GM21825 (cell line): Measurements from ENCODE around the gene SLC9A9.

Experiments
- ATAC-seq: cut with Tn5 transposase; IDR thresholded peaks from one replicate; pipeline ENCODE4 v1.9.1; 2021; ENCODE audit warnings: mild to moderate bottlenecking, moderate library complexity; ENCODE audit not compliant: unreplicated experiment

SLC9A9 gene

DNA sequence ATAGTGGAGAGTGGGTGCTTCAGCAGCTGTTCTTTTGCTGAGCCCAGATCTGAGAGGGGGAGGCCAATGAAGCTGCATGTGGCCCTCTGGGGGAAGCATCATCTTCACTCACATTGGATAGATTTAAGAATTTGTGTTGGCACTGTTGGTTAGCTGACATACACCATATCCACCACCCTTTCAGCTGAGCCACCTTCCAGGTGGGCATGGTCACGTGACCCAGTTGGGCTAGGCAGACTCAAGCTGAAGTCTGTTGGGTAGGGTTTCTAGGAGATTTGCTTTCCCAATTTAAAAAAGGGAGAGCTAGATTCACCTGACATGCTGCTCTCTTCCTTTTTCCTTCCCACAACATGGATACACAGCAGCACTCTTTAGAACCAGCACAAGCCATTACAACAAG lies 417.7 kb downstream of the SLC9A9 start:
- ATAC-seq, result no peak

DNA sequence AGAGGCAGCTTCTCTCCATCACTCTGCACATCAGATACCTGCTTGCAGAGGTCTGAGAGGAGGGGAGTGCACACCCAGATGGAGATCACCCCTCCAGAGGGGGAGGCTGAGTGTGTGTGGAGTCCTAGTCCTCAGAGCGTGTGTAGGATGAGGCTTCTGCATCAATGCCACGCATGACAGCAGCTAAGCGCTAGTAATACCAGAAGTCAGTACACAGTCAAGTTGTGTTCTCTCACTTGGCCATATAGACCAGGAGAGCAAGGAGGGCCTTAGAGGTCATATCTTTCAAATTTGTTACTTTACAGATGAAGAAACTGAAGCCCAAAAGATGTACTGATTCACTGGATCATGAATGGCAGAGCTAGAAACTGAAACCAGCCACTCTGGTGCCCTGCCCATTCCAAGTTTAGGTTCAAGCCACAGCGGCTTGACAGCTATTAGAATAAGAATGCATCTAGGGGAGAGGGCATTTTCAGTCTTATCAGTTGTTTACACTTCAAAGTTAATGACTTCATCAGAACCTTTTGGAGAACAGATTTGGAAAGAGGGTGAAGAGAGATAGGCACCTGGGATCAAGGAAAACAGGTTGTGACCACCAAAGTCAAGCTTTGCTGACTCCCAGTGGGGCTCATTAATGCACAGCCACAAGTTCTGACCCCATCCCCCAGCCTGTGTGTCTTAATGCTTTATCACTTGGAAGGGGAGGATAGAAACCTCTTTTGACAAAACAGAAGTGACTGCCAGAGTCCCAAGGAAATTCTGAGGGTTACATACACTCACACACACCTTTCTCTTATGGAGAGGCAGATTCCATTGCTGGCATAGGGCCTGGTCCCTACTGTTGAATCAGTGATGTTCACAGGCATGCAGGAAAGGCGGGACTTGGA lies 418.4 kb downstream of the SLC9A9 start:
- no peak for ATAC-seq

DNA sequence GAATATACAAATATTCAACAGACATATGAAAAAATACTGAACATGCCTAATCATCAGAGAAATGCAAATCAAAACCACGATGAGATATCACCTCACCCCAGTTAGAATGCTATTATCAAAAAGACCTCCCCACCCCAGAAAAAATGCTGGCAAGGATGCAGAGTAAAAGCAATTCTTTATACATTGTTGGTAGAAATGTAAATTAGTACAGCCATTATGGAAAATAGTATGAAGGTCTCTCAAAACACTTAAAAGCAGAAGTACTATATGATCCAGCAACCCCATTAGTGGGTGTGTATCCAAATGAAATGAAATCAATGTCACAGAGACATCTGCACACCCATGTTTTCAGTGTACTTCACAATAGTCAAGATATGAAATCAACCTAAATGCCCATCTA lies 420.0 kb downstream of the SLC9A9 start:
- no peak for ATAC-seq

DNA sequence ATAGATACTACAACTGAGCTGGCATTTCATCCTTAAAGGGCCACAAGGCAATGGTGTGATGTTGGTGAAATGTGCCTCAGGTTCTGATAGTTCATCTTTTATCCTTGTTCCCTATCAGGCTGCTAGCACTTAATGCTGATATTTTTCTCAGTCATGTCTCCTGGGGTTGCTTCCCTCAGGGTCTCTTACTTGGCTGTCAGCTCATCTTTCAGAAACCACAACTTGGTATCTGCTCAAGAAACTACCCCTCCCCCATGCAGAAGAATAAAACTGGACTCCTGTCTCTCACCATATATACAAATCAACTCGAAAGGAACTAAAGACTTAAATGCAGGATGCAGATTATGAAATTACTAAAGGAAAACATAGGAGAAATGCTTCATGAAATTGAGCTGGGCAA lies 420.6 kb downstream of the SLC9A9 start:
- no peak for ATAC-seq

DNA sequence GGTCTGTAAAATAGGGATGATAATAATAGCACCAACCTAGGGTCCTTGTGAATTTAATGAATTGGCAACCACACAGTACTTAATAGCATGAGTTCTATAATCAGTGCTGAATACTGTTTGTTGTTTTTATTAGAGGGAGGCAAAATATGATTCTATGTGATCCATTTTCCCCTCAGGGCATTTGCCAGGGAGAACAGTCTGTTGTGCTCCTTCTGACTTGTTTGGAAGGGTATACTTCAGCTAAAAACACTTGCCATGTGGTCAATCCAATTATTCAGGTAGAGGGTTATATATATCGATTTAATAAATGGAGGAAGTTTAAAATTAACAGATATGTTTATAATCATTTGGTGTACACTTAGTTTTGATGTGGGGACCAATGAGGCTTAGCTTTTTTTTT lies 423.4 kb downstream of the SLC9A9 start:
- ATAC-seq, result no peak

DNA sequence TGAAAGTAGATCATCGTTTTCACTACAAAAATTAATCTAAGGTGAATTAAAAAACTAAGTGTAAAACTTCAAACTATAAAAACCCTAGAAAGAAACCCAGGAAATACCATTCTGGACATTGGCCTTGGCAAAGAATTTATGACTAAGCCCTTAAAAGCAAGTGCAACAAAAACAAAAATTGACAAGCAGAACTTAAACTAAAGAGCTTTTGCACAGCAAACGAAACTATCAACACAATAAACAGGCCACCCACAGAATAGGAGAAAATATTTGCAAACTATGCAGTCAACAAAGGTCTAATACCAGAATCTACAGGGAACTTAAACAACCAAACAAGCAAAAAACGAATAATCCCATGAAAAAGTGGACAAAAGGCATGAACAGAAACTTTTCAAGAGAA lies 426.7 kb downstream of the SLC9A9 start:
- ATAC-seq, result no peak

DNA sequence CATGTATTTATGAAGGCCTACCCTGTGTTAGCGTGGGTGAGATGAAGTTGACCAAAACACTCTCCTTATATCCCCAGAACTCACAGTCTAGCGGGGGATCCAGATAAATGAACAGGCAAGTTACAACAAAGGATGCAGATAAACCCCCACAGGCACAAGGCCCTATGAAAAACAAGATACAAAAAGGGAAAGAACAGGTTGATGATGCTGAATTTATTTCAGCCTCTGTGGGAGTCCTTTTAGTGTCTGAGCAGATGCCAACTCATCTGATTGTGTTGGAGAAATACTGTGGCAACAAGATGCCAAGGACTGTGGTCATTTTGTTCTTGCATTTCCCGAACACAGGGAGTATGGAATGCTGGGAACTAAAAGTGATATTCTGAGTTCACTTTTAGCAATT lies 428.7 kb downstream of the SLC9A9 start:
- no peak for ATAC-seq

DNA sequence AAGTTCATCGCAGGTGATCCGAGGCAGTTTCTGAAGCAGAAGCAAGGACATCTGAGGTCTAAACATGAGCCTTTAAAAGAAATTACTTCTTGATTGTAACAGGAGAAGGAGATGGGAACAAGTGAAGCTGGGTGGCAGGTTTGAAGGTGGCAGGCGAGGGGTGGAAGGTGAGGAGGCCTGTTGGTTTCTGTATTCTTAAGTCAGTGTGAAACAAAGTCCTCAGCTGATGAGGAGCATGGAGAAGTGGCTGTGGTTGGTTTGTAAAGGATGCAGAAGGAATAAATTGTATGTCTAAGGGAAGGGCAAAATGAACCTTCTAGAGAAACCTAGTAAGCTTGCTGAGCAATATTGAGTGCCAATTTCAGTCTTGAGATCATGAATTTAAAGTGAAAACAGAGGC lies 429.9 kb downstream of the SLC9A9 start:
- ATAC-seq, result no peak

DNA sequence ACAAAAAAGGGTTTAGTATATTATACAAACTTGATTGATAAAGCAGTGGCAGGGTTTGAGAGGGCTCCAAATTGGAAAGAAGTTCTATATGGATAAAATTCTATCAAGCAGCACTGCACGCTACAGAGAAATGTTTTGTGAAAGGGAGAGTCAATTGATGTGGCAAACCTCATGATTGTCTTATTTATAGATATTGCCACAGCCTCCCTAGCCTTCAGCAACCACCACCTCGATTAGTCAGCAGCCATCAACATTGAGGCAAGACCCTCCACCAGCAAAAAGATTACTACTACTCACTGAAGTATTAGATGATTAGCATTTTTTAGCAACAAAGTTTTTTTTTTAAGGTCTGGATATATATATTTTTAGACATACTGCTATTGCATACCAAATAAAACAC lies 432.0 kb downstream of the SLC9A9 start:
- no peak for ATAC-seq

DNA sequence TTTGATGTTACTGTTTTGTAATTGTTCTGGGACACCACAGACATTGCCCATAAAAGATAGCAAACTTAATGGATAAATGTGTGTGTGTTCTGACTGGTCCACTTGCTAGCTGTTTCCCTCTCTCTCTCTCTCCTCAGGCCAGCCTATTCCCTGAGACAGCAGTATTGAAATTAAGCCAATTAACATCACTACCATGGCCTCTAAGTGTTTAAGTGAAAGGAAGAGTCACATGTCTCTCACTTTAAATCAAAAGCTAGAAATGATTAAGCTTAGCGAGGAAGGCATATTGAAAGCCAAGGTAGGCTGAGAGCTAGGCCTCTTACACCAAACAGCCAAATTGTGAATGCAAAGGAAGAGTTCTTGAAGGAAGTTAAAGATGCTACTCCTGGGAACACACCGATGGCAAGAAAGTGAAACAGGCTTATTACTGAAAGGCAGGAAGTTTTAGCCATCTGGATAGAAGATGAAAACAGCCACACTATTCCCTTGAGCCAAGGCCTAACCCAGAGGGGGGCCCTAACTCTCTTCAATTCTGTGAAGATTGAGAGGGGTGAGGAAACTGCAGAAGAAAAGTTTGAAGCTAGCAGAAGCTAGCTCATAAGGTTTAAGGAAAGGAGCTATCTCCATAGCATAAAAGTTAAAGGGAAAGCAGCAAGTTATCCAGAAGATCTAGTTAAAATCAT lies 433.6 kb downstream of the SLC9A9 start:
- ATAC-seq, result no peak

DNA sequence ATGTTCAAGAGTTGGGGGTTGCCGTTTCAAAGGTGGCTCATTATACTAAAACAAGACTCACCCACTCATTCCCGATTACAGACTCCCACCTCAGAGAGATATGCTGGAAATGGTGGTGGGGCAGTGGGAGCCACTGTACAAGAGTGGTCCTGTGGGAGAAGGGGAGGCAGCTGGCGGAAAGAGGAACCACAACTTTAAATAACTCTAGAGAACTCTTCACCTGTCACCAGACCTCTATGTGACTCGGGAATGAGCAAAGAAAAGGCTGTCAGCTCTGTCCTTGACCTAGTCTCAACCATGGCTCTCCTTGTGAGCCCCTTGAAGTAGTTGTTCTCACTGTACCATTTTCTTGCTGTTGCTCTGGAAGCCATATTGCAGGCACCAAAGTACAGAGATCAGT lies 434.9 kb downstream of the SLC9A9 start:
- ATAC-seq, result no peak

DNA sequence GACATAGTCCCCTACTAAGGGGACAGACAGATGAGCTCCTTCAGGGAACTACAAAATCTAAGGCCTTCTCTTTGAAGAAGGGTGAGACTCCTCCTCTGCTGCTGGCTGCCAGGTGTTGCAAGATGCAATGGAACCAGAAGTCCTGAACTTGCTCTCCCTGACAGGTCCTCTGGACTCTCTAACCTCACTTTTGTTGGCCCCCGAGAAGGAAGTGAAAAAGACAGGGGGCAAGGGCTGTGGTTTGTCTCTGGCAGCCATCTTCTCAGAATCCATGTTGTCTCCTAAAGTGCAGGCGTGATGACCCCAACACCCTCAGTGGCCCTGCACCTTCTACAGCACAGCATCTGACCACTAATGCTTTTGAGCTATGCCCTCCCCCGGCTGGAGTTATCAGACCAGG lies 436.2 kb downstream of the SLC9A9 start:
- ATAC-seq, result no peak

DNA sequence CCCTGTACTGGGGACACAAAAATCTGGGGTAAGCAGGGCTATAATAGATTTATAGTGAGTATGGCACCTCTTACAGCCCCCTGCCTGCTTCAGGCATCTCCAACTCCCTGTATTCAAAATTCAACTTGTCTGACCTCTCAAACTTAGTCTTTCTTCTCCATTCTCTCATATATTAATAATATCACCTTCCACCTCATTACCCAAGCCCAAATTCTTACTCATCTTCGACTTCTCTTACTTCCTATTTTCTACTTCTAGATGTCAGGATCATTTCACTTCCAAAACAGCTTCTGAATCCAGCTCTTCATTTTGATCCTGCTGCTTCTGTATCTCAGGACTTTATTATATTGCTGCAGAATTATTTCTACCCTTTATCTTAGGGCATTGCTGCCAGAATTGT lies 438.0 kb downstream of the SLC9A9 start:
- ATAC-seq, result no peak

DNA sequence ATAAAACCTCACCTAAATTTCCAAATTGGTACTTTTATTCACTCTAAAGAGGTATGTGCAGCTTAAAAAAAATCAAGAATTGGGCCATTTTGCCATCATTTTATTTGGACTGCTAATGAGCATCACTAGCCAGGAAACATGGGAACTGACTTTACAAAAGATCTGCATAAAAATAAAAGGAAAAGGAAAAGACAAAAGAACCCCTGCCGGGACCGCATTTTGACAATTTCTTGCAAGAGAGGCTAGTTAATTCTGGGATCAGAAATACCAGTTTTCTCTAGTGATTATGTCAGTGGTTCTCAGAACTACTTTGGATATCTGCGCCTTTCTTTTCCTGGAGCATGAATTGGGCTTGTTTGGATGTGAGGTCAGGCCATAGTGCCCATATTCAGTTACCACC lies 439.5 kb downstream of the SLC9A9 start:
- ATAC-seq, result no peak

DNA sequence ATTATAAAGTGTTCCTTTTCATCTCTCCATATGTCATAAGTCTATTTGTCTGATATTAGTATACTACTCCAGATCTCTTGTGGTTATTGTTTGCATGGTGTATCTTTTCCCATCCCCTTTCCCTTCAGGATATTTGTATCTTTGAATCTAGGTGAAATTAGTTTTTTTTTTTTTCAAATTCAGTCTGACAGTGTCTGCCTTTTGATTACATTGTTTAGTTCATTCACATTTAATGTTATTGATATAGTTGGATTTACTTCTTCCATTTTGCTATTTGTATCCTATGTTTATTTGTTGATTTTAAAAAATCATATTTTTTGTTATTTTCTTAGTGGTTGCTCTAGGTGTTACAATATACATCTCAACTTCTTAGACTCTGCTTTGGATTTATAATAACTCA lies 445.7 kb downstream of the SLC9A9 start:
- ATAC-seq, result no peak

DNA sequence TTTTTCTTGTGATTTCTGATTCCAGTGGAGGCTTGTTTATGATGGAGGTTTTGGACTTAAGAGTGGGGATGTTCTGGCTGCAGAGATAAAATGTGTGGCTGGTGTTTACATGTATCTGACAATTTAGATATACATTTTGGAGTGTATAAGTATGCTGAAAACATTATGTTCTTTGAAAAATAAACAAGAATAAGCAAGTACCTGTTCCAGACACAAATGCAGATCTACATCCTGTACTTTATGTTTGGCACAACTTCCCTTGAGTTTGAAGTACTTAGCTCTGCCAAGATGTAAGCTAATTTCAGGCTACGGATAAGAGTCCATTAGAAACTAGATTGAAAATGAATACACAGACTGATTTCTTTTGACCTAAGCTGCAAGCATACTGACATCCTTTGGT lies 451.5 kb downstream of the SLC9A9 start:
- ATAC-seq, result no peak

DNA sequence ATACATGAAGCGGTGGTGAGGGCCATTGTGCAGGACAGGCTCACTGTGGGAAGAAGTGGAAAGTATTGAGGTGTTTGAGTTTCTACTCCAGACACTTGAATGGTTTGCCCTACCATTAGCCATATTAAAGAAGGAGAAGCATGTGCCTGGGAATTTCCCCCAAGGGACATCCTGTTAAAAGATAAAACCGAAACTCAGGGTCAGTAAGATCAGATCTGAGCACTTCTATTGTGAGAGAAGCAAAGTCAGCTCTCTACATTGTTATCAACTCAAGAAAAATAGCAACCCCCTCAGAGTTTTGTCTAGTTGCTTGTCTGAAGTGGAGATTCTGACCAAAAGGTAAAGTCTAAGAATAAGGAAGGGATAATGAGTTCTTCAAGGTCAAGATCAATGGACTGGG lies 458.9 kb downstream of the SLC9A9 start:
- ATAC-seq, result no peak

DNA sequence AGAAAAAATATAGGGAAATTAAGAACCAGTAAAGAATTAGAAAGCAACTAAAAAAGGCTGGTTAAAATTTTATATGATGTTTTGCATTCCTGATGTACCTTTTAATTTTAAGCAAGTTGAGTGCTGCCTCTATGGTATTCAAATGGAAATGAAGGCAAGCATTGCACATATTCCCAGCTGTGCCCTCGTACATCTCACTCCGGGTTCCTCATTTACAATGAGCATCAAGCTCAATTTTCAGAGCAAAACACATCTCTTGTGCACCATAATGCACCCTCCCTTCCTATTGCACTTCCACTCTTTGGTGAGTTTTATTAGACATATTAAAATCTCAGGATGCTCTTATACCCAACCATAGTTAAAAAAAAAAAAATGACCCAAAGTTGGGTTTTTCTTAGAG lies 460.8 kb downstream of the SLC9A9 start:
- no peak for ATAC-seq

DNA sequence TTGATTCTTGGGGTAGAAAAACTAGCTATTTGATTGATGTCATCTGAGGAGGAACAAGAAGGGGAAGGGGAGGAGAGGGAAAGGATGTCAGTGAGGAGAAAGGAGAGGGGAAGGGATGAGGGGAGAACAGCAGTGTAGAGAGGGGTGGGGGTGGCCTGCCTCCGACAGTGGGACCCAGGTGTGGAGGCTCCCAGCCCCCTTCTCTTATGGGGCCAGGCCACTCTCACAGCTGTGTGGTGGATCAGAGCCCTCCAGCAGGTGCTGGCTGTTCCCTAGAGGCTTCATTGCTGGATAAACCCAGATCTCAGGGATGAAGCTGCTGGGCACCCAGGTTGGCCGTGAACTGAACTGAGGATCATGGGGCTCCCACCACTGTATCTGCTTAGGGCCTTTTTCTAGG lies 464.2 kb downstream of the SLC9A9 start:
- no peak for ATAC-seq

DNA sequence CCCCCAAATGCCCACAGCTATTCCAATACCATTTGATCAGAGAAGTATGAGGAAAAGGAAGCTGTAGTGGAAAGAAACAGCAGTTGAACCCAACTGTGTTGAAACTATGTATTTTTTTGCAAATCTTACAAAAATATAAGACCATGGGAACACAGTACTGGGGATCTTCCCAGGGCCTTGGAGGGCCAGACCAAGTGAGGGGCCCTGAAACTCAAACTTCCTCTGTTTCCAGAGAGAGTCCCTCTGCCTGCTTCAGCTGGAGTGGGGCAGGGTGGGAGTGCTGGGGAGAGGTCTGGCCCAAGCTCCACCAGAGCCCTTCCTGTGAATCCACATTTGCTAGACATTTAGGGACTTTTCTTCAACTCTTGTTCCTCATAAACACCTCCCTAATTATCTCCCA lies 464.8 kb downstream of the SLC9A9 start:
- no peak for ATAC-seq

DNA sequence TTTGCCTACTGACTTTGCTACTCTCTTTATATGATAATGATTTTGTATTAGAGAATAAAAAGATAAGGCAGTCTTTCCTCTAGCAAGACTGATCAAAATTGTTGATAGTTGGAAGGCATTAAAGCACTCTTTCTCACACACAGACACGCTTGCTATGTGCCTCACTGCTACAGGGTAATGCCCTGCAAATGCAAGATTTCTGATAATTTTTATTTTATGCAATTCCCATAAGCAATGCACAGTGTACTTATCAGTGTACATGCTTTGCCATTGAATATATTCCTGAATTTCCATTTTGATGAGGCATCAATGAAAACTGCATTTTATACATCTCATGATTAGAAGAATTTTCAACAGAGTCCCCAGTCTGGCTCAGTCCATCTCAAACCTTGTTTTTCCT lies 465.5 kb downstream of the SLC9A9 start:
- no peak for ATAC-seq

DNA sequence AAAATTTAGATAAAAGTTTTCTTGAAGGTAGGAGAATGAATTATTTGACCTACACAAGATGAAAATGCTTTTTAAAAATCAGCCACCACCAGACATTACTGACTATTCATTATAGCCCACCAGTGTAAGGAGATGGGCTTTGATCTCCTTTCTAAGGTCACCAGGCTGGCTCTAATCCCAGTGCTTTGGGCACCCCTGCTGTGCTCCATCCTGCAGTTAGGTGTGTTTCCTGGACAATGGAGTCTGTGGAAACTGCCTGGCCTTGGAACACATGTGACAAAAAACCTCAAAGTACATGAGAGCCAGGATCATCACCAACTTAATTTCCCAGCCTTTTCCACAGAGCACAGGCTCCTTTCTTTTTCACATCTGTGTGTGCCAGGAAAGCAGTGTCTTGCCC lies 467.8 kb downstream of the SLC9A9 start:
- no peak for ATAC-seq

DNA sequence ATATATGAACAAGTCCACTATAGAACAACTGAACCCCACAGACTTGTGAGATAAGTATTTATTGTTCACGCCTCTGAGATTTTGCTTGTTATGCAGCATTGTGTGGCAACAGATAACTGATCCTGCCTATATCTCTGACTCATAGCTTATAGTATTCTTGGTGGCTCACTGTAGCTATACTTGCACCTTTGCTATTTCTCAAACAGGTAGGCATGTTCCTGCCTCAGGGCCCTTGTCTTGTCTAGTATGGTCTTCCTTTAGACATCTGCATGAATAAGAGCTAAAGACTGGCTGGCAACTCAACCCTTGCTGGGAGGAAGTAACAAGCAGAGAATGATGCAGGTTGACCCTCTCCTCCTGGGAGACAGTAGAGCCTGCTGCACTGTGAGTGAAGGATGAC lies 472.6 kb downstream of the SLC9A9 start:
- ATAC-seq, result no peak
